22Rv1 (cell line): ENCODE results near the gene PDE1A.

Experiments used
- H3K27ac ChIP-seq: fragments of 450-650 bp; 2 replicates; pipeline ENCODE4 v1.5.1; 2017
- ZFX ChIP-seq: fragments of 450-650 bp; IDR thresholded peaks from 2 replicates; pipeline ENCODE4 v1.6.1; 2017; ENCODE audit warnings: antibody characterized with exemption, borderline replicate concordance
- TF ChIP-seq, protein P1 (sequence below): fragments of 450-650 bp; IDR thresholded peaks from 2 replicates; pipeline ENCODE4 v1.5.1; 2017; ENCODE audit warnings: mild to moderate bottlenecking

Gene PDE1A

DNA sequence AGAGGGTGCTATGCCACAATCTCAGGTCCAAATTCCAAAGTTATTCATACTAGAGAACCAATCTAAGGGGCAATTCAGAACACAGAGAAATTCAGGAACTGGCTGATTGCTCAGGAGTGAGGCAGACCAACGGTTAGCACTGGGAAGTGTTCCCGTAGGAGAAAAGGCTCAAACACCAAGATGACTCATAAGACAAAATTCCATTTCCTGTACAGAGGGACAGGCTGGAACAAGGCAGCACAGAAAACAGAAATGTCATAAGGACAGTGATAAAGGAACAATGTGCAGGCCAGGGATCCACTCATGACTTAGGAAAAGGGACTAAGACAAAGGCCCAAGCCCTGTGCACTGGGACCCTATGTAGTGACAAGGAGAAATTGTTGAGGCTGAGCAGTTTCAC lies 54.2 kb downstream of the PDE1A start:
- TF ChIP-seq ZFX = no peak
- TF ChIP-seq, protein P1, sequence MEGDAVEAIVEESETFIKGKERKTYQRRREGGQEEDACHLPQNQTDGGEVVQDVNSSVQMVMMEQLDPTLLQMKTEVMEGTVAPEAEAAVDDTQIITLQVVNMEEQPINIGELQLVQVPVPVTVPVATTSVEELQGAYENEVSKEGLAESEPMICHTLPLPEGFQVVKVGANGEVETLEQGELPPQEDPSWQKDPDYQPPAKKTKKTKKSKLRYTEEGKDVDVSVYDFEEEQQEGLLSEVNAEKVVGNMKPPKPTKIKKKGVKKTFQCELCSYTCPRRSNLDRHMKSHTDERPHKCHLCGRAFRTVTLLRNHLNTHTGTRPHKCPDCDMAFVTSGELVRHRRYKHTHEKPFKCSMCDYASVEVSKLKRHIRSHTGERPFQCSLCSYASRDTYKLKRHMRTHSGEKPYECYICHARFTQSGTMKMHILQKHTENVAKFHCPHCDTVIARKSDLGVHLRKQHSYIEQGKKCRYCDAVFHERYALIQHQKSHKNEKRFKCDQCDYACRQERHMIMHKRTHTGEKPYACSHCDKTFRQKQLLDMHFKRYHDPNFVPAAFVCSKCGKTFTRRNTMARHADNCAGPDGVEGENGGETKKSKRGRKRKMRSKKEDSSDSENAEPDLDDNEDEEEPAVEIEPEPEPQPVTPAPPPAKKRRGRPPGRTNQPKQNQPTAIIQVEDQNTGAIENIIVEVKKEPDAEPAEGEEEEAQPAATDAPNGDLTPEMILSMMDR = no peak
- no peak overlapping the region for H3K27ac ChIP-seq

GRCh38 chr2:182368996-182369395 lies 57.8 kb downstream of the PDE1A start:
- TF ChIP-seq, protein P1 = no peak
- TF ChIP-seq ZFX = no peak
- H3K27ac ChIP-seq = no peak overlapping the region

DNA sequence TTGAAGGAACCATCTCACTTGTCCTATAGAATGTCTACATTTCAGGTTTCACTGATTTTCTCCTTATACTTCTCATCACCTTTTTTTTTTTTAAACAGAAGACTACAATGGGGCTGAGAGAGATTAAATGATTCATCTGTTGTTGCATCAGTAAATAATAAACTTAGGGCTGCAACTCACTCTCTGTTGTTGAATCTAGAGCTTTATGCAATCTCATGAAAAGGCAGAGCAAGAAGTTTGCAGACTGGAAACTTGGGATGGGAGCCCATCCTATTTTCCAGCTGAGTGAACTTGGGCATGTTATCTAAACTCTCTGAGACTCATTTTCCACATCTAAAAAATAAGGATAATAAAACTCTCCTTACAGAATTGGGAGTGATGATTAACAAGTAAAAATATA lies 58.4 kb downstream of the PDE1A start:
- no peak overlapping the region for H3K27ac ChIP-seq
- no peak for TF ChIP-seq ZFX
- TF ChIP-seq, protein P1 = no peak

- no peak for TF ChIP-seq ZFX
- TF ChIP-seq, protein P1 = no peak
- H3K27ac ChIP-seq = no peak overlapping the region
These were observed 59.4 kb downstream of the PDE1A start for GRCh38 chr2:182367401-182367800.

GRCh38 chr2:182366628-182367027 lies 60.2 kb downstream of the PDE1A start:
- TF ChIP-seq, protein P1 = no peak
- TF ChIP-seq ZFX = no peak
- no peak overlapping the region for H3K27ac ChIP-seq

DNA sequence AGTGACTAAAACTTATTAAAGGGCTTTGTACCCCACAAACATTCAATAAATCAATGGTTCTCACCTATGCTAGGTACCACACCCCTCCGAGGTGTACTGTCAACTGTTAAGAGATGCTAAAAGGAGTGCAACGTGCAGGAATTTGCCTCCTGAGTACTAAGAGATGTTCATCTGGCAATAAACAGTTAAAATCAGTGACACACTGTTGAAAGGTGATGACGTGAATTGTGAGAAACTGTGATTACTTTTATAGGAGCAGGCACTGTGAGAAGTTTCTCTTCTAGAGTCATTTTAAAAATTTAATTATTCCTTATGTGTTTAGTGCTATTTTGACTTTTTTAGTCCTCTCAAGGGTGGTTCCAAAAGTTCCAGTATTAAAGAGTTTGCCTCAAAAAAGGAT lies 61.0 kb downstream of the PDE1A start:
- no peak overlapping the region for H3K27ac ChIP-seq
- TF ChIP-seq, protein P1 = no peak
- TF ChIP-seq ZFX = no peak

DNA sequence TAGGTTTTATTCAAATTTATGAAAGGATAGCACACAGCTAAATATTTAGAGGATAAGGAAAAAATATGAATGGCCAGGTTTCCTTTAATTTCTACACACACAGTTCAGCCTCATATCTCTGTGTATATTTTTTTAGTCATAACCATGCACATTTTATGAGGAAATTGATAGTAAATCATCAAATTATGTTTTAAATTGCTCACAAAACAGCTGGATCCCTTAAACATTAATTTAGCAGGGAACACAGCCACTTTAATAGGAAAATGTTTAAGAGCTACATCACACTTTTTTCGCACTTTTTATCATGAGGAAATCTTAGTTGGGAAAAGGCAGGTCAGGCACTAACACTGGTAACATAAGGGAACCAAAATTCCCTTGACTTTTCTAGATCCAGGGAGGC lies 65.4 kb downstream of the PDE1A start:
- TF ChIP-seq ZFX = no peak
- TF ChIP-seq, protein P1 = no peak
- no peak overlapping the region for H3K27ac ChIP-seq
